ENCODE data around the gene OR51B4.
"Not testable (repeated sequence)": the region's sequence is repeated elsewhere in the genome, so short reads cannot be mapped to it uniquely, and the experiment has no call there.

The OR51B4 gene

DNA sequence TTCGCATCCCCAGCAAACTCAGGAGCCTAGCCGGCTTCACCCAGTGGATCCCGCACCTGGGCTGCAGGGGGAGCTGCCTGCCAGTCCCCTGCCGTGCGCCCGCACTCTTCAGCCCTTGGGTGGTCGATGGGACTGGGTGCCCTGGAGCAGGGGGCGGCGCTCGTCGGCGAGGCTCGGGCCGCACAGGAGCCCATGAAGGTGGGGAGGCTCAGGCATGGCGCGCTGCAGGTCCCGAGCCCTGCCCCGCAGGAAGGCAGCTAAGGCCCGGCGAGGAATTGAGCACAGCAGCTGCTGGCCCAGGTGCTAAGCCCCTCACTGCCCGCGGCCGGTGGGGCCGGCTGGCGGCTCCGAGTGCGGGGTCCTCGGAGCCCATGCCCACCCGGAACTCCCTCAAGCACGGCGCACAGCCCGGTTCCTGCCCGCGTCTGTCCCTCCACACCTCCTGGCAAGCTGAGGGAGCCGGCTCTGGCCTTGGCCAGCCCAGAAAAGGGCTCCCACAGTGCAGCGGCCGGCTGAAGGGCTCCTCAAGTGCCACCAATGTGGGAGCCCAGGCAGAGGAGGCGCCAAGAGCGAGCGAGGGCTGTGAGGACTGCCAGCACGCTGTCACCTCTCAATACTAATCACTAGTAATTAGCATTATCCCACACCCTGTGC, 7.3 kb downstream of the OR51B4 start:
- not testable (repeated sequence) for DNase-seq (ENCODE audit: low read depth in 3 of 3)

DNA sequence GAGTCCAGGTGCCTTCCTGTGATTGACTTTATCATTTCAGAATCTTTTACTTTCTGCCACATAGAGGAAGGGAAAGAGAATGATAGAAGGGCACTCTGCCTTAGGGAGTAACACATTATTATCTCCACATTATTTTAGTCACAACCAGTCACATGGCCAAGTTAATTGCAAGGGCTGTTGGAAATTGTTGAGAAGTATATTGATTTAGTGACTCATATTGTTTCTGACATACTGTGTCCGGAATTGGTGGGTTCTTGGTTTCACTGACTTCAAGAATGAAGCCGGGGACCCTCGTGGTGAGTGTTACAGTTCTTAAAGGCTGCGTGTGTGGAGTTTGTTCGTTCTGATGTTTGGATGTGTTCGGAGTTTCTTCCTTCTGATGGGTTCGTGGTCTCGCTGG, 8.7 kb downstream of the OR51B4 start:
- no peak for DNase-seq (ENCODE audit: low read depth in 3 of 3)

DNA sequence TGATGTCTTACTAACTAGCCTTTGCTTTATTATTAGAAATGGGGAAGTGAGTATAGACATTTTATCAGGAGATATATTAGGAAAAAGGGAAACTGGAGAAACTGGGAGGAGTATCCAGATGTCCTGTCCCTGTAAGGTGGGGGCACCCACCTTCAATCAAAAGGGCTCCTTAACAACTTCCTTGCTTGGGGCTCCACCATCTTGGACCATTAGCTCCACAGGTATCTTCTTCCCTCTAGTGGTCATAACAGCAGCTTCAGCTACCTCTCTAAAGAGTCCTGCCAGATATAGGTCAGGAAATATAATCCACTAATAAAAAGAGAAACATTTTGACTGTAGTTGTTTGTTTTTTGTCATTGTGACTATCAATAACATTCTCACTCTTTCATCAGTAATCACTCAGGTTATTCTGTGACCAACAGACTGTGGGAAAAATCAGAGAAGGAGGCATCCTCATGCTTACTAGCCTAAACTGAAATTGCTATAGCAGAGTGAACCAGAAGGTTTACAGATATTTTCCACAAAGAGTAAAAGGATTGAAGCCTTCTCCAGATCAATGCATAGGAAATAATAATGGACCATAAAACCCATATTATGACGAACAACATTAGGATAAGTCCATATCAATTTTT, 10.4 kb downstream of the OR51B4 start:
- DNase-seq (ENCODE audit: low read depth in 3 of 3): no peak

DNA sequence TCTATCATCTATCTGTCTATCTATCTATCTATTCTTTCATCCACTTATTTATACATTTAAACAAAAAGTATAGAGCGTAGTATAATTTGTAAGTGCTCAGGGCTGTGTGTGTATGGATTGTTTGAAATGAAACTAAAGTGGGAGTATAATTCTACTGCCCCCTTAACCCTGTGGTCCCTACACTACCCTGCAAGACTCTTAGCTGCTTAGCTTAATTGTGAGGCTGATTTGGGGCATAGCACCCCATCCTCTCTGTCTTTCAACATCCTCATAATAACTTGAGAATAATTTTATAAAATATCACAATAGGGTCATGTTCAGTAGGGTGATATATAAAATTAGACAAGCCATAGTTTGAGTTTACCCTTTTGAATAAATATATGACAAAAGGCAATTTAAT, 11.6 kb downstream of the OR51B4 start:
- DNase-seq (ENCODE audit: low read depth in 3 of 3): no peak

DNA sequence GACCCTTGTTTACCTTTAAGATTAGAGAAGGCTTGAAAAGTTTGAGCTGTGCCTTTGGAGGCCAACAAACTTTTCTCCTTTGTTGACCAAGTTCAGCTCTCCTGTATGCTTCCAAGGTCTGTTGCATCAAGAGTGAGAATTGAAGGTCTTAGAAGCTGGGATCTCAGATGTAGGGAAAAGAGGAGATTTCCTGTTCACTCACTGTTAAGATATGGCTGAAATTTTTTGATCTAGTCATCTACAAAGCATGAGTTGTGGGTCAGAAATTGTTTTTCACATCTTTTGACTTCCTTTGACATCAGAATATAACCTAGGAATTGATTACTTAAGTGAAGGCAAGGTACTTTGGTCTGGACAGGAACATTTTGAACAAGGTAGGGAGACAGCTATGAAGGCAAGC, 12.1 kb downstream of the OR51B4 start:
- no peak for DNase-seq (ENCODE audit: low read depth in 3 of 3)

DNA sequence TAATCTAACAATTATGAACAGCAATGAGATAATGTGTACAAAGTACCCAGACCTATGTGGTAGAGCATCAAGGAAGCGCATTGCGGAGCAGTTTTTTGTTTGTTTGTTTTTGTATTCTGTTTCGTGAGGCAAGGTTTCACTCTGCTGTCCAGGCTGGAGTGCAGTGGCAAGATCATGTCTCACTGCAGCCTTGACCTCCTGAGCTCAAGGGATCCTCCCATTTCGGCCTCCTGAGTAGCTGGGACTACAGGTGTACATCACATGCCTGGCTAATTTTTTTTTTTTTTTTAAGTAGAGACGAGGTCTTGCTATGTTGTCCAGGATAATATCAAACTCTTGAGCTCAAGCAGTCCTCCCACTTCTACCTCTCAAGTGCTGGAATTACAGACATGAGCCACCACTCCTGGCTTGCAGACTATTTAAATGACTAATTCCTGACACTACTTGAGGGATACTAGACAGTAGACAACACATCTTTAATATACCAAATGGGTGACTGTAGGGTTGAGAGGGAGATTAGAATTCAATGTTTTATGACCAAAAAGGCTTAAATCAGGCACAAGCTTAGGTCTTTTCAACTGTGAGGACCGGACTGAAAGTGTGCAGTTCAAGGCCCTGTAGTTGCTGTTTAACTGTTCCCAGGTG, 12.7 kb downstream of the OR51B4 start:
- DNase-seq (ENCODE audit: low read depth in 3 of 3): no peak

DNA sequence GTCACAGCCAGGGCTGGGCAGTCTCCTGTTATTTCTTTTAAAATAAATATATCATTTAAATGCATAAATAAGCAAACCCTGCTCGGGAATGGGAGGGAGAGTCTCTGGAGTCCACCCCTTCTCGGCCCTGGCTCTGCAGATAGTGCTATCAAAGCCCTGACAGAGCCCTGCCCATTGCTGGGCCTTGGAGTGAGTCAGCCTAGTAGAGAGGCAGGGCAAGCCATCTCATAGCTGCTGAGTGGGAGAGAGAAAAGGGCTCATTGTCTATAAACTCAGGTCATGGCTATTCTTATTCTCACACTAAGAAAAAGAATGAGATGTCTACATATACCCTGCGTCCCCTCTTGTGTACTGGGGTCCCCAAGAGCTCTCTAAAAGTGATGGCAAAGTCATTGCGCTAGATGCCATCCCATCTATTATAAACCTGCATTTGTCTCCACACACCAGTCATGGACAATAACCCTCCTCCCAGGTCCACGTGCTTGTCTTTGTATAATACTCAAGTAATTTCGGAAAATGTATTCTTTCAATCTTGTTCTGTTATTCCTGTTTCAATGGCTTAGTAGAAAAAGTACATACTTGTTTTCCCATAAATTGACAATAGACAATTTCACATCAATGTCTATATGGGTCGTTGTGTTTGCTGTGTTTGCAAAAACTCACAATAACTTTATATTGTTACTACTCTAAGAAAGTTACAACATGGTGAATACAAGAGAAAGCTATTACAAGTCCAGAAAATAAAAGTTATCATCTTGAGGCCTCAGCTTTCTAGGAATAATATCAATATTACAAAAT, 13.4 kb downstream of the OR51B4 start:
- DNase-seq (ENCODE audit: low read depth in 3 of 3): no peak

DNA sequence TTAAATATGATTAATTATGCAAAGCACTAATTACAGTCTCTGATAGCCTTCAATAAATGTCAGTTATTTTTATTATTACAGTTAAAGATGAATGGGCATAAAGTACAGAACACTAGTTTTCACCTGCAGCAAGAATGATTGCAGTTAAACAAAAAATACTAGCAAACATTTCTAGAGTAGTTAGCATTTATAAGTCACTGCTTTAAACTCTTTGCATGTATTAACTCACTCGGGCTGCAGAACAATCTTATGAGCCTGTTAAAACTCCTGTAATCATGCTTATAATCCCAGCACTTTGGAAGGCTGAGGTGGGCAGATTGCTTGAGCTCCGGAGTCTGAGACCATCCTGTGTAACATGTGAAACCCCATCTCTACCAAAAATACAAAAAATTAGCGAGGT, 14.8 kb downstream of the OR51B4 start:
- DNase-seq (ENCODE audit: low read depth in 3 of 3): no peak

DNA sequence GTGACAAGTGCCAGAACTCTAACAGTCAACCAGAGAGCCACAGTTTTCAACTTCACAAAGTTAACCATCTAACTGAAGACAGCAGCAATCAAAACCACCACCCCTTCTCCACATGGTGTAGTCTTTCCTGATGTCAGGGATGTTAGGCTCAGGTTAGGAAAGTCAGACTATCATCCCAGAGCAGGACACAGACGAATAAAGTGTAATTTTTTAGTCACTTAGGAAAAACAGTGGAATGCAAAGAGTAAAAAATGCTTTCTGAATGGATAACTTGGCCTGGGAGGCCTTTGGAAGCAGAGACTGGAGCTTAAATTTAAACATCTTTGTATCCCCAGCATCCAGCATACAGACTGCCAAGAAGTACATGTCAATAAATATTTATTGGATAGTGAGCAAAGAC, 15.4 kb downstream of the OR51B4 start:
- DNase-seq (ENCODE audit: low read depth in 3 of 3): no peak

DNA sequence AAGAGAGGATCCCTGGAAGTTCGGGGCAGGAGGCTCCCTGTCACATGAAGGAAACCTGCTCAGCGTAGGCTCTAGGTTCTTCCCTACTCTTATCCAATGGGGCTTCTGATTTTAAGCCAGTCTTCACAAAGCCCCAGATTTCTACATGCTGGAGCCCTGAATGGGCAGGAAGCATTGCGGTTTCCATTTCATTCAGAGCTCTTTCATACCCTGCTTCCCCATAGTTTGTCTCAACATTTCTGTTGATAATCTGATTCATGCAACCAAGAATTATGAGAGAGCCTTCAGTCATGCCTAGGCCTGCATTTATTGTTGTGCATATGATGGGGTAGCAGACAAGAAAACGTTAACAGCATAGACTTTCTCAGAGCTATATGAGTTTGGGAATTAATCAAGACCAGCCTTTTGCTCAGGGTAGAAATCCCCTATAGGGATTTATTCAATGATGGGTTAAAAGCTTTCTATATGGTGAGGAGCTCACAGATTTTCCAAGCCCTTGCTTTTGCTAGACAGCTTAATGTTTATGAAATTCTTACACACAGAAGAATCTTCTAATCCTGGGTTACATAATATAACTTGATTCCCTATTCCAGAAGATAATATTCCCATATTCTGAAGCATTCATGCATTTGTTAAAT, 15.9 kb downstream of the OR51B4 start:
- no peak for DNase-seq (ENCODE audit: low read depth in 3 of 3)

DNA sequence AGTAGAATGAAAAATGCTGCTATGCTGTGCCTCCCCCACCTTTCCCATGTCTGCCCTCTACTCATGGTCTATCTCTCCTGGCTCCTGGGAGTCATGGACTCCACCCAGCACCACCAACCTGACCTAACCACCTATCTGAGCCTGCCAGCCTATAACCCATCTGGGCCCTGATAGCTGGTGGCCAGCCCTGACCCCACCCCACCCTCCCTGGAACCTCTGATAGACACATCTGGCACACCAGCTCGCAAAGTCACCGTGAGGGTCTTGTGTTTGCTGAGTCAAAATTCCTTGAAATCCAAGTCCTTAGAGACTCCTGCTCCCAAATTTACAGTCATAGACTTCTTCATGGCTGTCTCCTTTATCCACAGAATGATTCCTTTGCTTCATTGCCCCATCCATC, 17.1 kb downstream of the OR51B4 start:
- DNase-seq (ENCODE audit: low read depth in 3 of 3): no peak

DNA sequence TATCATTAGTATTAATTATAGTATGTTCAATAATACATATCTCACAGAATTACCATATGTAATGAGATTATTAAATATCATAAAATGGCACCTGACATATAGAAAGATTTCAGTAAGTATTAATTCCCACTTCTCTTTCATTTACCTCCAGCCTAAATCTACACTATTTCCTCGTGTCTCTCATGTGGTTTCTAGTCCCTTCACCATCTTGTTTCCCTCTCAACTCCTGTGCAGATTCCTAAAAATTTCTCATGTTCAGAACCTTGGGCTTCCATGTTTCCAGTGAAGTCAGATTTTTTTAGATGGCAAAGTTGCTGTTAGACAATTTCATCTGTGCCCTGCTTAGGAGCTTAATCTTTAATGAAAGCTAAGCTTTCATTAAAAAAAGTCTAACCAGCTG, 17.9 kb downstream of the OR51B4 start:
- DNase-seq (ENCODE audit: low read depth in 3 of 3): no peak

DNA sequence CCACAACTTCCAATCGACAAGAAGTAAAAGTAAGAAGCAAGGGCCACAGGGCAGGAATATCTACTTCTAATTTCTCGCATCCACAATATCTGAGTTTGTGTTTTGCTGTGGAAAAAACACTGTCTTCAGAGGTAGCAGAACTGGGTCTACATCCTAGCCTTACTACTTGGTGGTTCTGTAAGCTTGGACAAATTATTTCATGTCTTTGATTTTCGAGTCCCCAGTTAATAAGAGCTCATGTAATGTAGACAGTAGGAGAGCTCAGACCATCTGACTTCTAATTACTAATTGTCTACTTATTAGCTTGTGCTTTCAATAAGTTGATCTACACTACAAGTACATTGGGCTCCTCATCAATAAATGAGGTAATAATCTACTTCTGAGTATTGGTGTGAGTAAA, 18.7 kb downstream of the OR51B4 start:
- no peak for DNase-seq (ENCODE audit: low read depth in 3 of 3)

DNA sequence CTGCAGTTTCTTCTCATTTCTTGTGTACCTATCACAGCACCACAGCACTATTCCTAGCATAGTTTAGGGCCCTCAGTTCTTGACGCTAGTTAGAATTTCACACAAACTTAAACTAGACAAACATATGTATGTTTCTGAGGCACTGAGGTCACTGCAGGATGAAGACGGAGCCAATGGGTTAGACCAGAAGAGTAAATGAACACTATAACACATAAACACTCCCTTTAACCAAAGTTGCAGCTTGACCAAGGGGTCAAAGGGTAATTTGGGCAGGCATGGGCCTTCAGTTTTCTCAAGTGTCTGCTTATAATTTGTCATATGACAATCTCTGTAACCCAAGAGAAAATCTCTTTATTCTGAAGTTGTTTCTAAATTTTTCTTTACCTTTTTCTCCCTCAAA, 19.1 kb downstream of the OR51B4 start:
- no peak for DNase-seq (ENCODE audit: low read depth in 3 of 3)

DNA sequence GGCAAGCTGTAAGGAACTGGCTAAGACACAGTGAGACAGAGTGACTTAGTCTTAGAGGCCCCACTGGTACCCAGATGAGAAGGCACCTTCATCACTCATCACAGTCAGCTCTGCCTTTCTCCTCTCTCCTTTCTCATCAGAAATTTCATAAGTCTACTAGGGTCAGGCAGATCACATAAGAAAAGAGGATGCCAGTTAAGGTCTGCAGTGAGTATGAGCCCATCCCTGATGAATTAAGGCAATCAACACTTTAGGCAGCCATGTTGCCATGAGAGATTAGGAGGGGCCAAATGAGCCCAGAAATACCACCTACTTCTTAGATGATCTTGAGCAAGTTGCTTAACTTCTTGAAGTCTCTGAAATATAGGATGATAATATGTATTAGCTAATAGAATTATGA, 20.1 kb downstream of the OR51B4 start:
- no peak for DNase-seq (ENCODE audit: low read depth in 3 of 3)

DNA sequence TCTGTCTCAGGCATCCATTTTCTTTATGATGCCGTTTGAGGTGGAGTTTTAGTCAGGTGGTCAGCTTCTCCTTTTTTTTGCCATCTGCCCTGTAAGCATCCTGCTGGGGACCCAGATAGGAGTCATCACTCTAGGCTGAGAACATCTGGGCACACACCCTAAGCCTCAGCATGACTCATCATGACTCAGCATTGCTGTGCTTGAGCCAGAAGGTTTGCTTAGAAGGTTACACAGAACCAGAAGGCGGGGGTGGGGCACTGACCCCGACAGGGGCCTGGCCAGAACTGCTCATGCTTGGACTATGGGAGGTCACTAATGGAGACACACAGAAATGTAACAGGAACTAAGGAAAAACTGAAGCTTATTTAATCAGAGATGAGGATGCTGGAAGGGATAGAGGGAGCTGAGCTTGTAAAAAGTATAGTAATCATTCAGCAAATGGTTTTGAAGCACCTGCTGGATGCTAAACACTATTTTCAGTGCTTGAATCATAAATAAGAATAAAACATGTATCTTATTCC, 21.1 kb downstream of the OR51B4 start:
- DNase-seq (ENCODE audit: low read depth in 3 of 3): no peak

DNA sequence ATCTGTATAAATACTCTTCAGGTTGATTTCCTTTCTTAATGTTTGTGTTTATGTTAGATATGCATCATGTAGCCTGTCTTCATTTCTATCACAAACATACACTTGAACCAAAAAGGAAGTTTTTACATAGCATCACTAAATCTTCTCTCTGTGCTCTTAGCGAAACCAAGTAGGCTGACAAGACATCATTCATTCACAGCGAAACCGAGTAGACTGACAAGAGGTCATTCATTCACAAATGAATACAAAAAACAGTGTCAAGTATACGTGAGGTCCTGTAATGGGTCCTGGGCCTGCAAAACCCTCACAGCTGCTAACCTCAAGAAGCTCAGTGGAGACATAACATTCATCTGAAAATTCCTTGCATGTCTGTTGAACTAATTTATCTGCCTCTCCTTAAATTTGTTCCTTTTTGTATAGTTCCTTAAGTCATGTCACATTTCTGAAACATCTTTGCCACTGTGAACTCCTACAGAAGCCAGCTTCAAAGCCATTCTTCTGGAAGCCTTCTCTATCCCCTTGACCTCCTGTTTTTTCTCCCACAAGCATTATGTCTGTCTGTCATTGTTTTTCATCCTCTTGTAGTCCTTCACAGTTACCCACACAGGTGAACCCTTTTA, 22.2 kb downstream of the OR51B4 start:
- no peak for DNase-seq (ENCODE audit: low read depth in 3 of 3)

DNA sequence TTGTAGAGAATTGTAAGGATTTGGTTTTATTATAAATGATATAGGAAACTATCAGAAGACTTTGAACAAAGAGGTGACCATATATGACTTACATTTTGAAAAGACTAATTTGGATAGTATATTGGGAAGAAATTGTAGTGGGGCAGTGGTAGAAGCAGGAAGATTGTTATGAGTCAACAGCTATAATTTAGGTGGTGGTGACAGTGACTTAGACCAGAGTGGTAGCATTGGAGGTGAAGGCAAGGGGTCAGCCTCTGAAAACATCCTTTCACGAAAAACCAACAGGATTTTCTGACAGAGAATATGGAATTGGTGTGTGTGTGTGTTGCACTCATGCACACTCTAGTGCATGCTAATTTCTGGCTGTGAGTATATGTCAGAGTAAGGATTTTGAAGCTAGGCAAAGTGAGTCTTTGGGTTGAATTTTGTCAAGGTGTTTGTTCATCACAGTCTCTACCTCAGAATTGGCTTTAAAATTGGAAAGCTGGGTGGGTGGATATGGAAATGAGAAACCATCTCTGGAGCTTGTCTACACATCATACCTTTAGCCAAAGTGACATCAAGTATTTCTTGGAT, 23.9 kb downstream of the OR51B4 start:
- DNase-seq (ENCODE audit: low read depth in 3 of 3): no peak

DNA sequence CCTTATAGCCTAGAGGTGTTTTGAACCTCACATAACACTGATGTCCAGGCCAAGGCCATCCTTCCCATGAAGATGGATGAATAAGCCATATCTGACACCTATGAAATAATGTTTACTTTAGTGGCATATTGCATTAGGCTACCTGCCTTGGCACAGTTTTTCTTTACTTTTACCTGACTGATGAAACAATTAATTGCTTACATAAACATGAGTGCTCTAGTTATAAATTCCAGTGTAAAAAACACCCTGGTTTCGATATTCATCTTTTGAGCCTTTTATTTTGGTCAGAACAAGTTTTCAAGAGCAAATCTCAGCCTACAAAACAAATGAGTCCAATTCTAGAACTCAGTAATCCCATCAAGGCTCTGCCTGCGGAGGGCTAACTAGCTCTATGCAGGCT, 25.0 kb downstream of the OR51B4 start:
- DNase-seq (ENCODE audit: low read depth in 3 of 3): no peak

DNA sequence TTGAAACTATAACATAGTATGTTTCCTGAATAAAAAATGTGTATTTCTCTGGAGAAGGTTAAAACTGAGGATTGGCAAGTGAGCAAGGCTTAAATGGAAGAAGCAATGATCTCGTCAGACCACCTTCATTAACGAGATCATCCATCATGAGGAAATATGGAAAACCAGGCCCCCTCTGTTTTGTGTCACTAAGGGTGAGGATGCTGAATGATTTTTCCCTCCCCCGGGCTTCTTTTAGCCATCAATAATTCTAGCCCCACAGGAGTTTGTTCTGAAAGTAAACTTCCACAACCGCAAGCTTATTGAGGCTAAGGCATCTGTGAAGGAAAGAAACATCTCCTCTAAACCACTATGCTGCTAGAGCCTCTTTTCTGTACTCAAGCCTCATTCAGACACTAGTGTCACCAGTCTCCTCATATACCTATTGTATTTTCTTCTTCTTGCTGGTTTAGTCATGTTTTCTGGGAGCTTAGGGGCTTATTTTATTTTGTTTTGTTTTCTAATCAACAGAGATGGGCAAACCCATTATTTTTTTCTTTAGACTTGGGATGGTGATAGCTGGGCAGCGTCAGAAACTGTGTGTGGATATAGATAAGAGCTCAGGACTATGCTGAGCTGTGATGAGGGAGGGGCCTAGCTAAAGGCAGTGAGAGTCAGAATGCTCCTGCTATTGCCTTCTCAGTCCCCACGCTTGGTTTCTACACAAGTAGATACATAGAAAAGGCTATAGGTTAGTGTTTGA, 26.2 kb downstream of the OR51B4 start:
- no peak for DNase-seq (ENCODE audit: low read depth in 3 of 3)

All from stimulated activated CD4-positive, alpha-beta T cell treated with anti-CD3 and anti-CD28 coated beads, TNF-alpha, amount 100 ng/mL, for 24 hours (primary cell).